Fibroblast of skin of right biceps (primary cell): ENCODE measurements around the gene AMDHD1.

Source experiments
- DNase-seq: peaks from one replicate; pipeline ENCODE4 v3.0.0-alpha.2; 2013

Gene AMDHD1, protein sequence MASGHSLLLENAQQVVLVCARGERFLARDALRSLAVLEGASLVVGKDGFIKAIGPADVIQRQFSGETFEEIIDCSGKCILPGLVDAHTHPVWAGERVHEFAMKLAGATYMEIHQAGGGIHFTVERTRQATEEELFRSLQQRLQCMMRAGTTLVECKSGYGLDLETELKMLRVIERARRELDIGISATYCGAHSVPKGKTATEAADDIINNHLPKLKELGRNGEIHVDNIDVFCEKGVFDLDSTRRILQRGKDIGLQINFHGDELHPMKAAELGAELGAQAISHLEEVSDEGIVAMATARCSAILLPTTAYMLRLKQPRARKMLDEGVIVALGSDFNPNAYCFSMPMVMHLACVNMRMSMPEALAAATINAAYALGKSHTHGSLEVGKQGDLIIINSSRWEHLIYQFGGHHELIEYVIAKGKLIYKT

GRCh38 chr12:95943330-95943842 is at the start of gene AMDHD1:
TSS of gene AMDHD1 (plus strand) at chr12:95943331. CDS start at chr12:95943399, 68 bp downstream.
- peak; percentile 45 for DNase-seq

DNA sequence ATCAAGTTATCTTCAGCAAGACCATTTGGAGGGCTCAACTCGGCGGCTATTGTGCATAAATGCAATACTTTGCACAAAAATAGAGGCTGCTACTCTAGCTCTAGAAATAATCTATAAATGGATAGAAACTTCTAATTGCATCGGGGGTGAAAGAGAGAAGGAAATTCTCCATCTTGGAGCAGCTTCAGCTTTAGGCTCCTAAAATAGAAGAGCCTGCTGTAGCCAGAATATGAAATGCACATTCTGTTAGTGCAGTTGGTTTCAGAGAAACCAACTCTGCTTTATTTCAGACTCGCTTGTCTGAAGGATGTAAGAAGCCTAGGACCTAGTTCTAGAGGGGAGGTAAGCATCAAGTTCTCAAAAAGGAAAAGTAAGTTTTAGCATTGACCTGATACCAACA is 46.3 kb upstream of the AMDHD1 start:
- DNase-seq, result no peak

GRCh38 chr12:95898081-95898480 is 45.0 kb upstream of the AMDHD1 start:
- DNase-seq, result no peak

DNA sequence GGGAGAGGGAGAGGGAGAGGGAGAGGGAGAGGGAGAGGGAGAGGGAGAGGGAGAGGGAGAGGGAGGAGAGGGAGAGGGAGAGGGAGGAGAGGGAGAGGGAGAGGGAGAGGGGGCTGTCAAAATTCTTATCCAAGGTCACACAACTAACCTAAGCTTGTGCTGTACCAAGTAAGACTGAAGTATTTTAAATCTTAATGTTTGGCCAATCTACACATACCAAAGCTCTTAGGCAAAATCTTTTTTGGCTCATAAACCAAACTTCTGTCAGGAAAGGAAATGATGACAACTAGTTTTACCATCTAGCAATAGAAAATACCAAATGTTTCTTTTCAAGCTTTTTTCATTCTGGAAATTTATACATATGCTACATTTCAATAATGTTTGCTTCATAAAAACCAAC is 34.6 kb upstream of the AMDHD1 start:
- DNase-seq, result peak; percentile 71

DNA sequence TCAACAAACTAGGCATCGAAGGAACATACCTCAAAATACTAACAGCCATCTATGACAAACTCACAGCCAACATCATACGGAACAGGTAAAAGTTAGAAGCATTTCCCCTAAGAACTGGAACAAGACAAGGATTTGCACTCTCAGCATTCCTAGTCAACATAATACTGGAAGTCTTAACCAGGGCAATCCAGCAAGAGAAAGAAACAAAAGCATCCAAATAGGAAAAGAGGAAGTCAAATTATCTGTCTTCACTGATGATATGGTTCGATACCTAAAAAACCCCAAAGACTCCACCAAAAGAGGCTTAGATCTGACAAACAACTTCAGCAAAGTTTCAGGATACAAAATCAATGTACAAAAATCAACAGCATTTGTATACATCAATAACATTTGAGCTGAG is 33.3 kb upstream of the AMDHD1 start:
- DNase-seq, result no peak

- DNase-seq, result peak; percentile 39
Observed at GRCh38 chr12:95918194-95918993, 24.7 kb upstream of the AMDHD1 start.

DNA sequence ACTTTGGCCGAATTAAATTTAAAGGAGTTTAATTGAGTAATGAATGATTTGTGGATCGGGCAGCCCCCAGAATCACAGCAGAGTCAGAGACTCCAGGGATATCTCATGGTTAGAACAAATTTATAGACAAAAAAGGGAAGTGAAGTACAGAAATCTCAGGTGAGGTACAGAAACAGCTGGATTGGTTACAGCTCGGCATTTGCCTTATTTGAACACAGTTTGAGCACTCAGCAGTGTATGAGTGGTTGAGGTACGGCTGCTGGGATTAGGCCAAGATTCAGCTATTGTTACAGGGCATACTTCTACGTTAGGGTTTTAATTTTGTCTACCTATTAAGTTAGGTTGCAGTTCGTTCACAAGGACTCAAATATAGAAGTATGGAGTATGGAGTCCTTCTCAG is 24.0 kb upstream of the AMDHD1 start:
- DNase-seq, result no peak

GRCh38 chr12:95922231-95922630 is 20.9 kb upstream of the AMDHD1 start:
- DNase-seq, result peak; percentile 53

DNA sequence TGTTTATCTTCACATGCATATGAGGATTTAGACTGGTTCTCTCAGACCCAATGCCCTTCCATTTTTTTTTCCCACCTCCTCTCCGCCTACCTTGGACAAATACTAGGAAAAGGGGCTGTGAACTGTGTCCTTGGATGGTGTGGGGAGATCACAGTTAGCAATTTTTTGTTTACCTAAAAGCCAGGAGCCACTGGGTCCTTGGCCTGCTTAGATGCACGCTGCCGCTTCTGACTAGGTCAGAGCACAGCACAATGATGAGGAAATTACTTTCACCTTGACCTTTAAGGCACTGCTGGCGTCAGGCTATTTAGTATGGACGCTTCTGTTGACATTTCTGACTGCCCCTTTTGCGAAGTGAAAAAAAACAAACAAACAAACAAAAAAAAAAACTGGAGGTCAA is 2.6 kb upstream of the AMDHD1 start:
- no peak for DNase-seq

DNA sequence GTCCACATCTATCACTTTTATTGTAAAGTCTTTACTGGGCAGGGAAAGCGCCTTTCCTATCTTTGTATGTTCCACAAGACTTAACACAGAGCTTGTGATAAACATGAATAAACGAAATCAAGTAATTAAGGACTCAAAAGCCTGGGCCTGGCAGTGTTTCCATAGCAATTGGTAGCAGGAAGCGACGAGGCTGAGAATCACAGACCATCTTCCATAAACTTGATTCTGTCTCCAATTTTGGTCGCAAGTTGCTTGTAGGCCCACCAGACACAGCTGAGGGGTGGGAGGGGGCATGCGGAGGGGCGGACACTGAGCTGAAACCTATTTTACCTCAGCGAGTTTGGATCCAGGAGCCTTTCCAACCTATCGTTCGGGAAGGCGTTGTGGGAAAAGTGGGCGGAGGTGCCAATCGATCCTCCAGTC is 1.0 kb upstream of the AMDHD1 start:
- DNase-seq, result no peak

DNA sequence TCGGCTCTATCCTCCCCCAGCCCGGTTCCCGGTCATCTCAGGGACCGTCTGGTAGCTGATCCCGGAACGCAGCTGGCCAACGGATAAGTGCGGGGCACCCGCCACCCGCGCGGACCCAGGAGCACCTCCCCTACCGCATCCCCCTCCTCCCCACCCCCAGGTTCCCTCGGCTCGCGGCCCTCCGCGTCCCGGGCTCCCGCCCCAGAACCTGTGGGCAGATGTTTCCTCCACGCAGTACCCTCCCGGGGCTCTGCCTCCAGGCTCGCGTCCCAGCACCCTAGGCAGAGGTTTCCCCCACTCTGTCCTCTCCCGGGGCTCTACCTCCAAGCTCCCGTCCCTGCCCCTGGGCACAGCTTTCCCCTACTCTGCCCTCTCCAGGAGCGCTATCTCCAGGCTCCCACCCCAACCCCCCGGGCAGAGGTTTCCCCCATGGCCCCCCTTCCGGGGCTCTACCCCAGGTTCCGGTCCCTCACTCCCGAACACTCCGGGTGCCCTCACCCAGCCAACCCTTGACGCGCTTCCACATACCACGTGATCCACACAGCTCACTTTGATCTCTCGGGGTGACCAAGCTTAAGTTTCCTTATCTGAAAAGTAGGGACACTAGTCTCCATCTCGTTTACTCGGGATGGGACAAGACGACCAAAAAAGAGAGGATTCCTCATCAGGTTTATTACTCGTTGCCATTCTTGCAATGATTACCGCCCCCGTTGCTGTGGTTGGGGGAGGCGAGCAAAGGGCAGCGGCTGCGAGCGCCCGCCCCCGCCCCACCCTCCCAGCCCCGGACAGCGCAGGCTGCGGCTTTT is 404 bp upstream of the AMDHD1 start, which contains the start of gene CCDC38:
Gene CCDC38 (minus strand): TSS at position 91 of the 806 bp plus-strand sequence. CDS start 6,105 bp downstream, outside the sequence.
- peak; percentile 64 for DNase-seq

DNA sequence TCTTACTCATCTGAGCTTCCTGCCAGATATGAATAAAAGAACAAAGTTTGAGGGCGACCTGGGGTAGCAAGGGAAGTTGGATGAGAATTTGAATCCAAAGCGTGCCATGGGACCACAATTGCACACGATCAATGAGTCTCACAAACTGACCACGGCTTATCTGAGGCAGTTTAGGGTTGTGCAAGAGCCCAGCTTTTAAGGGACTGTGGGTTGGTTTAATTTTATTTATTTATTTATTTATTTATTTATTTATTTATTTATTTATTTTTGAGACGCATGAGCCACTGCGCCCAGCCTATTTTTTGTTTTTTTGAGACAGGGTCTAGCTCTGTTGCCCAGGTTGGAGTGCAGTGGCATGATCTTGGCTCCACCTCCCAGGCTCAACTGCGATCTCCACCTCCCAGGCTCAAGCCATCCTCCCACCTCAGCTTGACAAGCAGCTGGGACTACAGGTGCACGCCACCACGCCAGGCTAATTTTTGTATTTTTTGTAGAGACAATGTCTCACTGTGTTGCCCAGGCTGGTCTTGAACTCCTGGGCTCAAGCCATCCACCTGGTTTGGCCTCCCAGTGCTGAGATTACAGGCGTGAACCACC is 1.1 kb downstream of the AMDHD1 start:
- DNase-seq, result no peak

- no peak for DNase-seq
Observed at GRCh38 chr12:95949477-95950206, 6.5 kb downstream of the AMDHD1 start.

DNA sequence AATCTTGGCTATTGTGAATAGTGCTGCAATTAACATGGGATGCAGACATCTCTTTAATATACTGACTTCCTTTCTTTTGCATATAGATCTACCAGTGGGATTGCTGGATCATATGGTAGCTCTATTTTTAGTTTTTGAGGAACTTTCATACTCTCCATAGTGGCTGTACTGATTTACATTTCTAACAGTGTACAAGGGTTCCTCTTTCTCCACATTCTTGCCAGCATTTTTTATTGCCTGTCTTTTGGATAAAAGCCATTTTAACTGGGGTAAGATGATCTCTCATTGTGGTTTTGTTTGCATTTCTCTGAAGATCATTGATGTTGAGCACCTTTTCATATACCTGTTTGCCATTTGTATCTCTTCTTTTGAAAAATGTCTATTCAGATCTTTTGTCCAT is 8.4 kb downstream of the AMDHD1 start:
- no peak for DNase-seq

DNA sequence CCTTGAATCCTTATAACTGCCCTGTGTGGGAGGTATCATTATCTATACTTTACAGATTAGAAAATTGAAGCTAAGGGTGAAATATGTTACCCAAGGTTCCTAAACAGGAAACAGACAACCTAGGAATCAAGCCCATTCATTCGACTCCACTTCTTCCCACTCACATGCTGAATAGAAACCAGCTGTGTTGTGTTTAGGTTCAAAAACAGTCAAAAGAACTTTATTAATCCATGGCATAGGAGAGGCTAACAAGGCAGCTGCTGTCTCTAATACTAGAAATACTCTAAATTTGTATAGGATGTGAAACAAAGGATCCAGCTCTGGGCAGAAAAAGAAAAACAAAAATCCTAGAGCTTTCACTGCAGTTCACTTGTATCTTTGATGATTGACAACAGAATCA is 9.9 kb downstream of the AMDHD1 start:
- no peak for DNase-seq

GRCh38 chr12:95955549-95956159 is 12.5 kb downstream of the AMDHD1 start:
- no peak for DNase-seq

DNA sequence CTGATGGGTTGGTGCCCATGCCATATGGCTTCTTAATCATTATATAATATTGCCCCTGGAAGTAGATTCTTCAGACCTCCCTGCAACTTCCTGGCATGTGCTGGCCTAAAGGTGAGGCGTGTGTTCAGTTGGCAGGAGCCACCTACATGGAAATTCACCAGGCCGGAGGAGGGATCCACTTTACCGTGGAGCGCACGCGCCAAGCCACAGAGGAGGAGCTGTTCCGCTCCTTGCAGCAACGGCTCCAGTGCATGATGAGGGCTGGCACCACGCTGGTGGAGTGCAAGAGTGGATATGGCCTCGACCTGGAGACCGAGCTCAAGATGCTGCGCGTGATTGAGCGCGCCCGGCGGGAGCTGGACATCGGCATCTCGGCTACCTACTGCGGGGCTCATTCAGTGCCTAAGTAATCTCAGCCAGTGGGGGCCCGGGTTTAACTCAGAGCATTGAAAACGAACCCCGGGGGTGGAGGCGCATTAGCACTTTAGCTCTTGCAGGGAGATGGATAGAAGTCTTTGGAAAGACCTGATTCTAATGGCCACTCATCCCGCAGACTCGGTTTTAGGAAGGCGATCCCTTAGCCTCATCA is 13.5 kb downstream of the AMDHD1 start:
- no peak for DNase-seq

DNA sequence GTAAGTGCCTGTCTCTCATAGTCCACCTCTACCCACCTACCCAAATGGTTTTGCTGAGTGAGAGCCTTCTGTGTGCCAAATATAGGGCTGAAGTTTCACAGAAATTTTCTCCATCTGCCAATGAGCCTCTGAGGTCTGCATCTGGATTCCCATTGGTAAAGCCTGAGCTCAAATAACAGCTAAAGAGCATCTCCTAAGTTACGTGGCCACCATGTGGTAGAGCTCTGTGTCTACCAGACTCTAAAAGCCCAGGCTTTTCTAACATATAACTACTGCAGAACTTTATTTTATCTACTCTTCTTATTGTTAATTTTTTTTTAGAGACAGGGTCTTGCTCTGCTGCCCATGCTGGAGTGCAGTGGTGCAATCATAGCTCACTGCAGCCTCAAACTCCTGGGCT is 16.0 kb downstream of the AMDHD1 start:
- peak; percentile 7 for DNase-seq

- no peak for DNase-seq
Observed at GRCh38 chr12:95960241-95960640, 17.1 kb downstream of the AMDHD1 start.

DNA sequence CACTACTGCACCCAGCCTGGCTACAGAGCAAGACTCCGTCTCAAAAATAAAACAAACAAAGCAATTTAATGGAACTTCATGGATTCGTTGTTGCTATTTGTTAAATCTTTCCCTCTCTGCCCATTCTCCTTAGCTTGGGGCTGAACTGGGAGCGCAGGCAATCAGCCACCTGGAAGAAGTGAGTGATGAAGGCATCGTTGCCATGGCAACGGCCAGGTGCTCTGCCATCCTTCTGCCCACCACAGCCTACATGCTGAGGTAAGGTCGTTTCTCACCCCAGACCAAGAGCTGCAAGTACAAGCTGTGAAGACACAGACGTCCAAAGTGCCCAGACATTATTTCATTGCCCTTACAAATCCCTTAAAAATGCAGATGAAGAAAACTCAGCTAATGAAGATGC is 19.1 kb downstream of the AMDHD1 start:
- DNase-seq, result no peak

DNA sequence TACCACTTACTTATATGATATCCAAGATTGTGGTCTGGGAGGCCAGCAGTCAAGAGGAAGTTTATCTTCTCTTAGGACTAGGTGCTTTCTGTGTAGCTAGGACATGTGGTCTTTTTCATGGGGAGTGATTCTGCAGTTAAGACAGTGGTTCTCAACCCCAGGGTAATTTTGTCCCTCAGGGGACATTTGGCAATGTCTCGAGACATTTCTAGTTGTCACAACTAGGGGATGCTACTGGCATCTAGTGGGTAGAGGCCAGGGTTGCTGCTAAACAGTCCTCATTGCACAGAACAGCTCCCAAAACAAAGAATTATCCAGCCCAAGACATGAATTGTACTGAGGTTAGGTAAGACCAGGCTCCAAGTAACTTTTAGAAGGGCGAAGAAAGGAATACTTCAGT is 20.0 kb downstream of the AMDHD1 start:
- DNase-seq, result no peak
